Stimulated activated CD4-positive, alpha-beta T cell treated with anti-CD3 and anti-CD28 coated beads, Interleukin-1b, Interleukin-23, amount 100 ng/mL, for 1 hour (primary cell): ENCODE results near the gene PRODH2.
"Not testable (repeated sequence)": the region's sequence is repeated elsewhere in the genome, so short reads cannot be mapped to it uniquely, and the experiment has no call there.

ENCODE experiments used
- DNase-seq, 2 donors: peaks; one replicate each; pipeline ENCODE4 v3.0.0-alpha.2; 2020; ENCODE audit warnings: low read depth in 2 of 2

The PRODH2 gene

DNA sequence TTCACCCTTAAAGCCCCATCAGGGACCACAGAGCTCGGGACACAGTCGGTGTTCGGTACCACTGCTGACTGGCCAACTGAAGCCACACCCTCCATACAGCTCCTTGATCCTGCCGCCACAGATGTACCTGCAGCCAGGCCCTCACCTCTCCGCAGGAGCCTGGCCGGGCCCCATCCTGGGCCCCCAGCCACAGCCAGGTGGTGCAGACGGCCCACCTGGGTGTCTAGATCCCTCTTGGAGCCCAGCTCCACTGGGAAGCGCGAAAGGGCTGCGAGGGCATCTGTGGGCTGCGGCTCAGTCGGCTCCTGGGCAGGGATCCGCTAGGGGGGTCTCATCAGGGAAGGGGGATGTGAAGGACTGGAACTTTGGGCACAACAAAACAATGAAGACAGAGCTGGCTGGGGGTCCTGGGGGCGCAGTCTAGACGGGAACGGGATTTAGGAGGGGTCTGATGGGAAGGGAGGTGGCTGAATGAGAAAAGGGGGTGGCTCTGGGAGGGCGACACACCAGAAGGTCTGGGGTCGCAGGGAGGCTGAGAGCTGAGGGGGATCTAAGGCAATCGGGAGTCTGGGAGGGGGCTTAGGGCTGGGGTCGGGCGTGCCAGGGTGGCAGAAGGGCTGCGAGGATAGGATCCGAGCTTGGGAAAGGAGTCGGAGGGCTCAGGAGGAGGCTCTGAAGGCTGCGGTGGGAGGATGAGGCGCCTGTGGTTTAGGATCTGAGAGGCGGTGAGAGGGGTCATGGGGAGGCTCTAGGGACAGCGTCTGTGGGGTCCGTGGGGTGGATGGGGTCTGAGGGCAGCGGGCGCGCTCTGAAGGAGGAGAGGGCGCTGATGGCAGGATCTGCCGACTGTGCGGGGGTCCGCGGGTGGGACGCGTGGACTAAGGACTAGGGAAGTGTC is 15.8 kb downstream of the PRODH2 start:
- no peak for DNase-seq

DNA sequence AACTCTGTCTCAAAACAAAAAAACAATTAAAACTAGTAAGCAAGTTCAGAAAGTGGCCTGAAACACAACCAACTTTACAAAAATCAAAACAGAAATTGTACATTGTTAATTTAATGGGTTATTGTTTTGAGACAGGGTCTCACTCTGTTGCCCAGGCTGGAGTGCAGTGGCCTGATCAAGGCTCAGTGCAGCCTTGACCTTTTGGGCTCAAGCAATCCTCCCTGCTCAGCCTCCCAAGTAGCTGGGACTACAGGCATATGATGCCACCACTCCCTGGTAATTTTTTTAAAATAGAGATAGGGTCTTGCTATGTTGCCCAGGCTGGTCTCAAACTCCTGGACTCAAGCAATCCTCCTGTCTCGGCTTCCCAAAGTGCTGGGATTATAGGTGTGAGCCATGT is 17.1 kb downstream of the PRODH2 start:
- not testable (repeated sequence) for DNase-seq

DNA sequence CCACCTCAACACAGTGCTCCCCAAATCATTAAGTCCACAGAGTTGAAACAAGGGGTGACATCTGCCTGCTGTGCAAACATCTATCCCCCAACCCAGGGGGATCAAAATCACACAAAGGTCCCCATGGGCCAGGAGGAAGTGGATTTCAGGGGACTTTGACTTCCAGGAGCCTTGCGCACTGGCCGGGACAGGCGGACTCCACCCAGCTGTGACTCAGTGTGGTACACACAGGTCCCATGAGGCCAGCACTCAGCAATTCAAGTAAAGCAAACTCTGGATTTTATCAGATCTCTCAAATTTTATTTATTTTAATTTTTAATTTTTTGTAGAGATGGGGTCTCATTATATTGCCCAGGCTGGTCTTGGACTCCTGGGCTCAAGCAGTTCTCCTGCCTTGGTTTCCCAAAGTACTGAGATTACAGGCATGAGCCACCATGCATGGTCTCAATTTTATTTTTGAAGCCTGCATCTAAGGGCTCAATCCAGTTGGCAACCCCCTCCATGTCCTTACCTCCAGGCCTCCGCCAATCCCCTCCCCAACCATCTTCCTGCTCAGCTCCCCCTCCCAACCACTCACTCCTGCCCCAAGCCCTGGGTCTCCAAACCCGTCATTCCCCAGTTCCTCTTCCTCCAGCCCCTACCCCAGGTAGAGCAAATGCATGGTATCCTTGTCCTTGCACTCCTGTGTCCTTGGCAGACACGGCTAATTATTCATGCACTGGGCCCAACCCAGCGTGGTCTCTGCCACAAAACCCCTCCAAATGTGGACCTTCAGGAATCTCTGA is 19.1 kb downstream of the PRODH2 start:
- no peak for DNase-seq

DNA sequence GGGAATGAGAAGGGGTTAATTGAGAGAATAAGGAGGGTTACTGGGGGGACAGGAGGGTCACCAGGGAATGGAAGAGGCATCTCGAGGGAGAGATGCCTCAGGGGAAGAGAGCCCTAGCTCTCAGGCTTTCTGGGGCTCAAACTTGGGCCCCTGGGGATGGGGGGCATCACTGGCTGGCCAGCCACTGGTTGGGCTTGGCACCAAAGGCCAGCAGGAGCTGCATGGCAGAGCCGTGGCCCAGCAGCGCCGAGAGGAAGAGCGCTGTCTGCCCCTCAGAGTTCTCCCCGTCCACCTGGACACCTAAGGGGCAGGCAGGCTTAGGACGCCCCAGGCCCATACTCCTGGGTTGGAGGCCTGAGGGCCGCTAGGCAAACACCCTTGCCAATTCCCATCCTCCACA is 19.8 kb downstream of the PRODH2 start:
- DNase-seq: no peak

DNA sequence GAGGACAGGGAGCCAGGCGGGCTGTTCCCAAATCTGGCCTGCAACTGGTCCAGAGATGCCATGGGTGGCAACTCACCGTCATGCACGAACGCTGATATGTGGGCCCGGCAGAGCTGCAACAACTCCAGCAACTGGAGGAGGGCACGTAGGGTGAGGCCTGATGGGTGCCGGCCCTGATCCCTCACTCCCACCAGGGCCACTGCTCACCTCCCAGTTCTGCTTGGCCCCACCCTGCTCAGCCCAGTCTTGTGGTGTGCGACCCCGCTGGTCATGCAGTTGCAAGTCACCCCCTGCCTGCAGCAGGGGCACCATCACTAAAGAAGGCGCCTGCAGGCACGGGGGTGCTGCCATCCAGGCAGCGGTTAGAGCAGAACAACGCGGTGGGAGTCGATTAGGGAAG is 20.3 kb downstream of the PRODH2 start:
- DNase-seq: no peak

DNA sequence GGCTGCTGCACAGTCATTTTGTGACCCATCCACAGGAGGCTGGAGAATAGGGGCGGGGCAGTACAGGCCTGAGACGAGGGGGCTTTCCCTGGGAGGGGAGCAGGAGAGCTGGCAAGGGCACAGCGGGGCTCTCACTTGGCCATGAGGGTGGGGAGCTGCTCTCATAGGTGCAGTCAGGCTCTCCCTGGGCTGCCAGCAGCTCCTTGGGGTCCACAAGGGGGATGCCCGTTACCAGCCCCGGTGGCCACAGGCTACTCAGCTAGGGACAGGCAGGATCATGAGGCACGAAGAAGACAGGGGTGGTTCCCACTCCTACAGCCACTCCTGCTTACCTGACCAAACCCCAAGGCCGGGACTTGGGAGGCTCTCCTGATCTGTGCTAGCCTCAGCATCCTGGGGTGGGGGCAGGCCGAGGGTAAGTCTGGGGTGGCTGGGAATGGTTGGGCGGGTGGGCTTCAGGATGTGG is 20.8 kb downstream of the PRODH2 start:
- no peak for DNase-seq

DNA sequence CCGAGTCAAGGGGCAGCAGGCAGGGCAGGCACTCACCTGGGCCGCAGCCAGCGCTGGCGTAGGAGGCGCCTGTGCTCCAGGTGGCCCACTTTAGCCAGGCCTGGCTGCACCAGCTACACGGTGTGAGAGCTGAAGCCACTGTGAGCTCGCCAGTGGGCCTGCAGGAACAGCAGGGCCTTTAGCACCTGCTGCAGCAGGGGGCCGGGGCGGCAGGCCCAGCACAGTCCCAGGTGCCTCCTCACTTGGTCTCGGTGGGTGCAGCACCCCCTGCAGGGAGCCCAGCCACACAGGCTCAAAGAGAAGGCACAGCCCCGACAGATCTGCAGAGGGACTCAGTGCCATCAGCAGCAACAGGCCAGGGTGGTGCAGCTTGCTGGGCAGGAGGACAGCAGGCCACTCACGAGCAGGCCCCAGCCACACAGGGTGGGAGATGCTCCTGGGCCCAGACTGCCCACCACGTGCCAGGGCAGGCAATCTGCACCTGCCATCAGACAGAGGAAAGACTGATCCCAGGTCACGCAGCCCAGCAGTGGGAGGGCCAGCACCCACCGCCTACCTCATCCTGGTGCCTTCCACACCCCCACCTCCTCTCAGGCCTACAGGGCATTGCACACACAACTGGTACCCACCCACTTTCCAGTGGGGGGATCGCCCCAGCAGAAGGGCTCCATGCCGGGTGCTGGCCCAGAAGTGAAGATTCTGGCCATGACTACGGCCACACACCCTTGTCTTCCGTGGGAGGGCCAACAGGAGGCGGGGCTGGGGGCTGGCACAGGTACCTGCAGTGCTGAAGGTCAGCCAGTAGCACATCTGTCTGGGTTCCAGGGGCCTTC is 21.4 kb downstream of the PRODH2 start:
- DNase-seq: no peak

DNA sequence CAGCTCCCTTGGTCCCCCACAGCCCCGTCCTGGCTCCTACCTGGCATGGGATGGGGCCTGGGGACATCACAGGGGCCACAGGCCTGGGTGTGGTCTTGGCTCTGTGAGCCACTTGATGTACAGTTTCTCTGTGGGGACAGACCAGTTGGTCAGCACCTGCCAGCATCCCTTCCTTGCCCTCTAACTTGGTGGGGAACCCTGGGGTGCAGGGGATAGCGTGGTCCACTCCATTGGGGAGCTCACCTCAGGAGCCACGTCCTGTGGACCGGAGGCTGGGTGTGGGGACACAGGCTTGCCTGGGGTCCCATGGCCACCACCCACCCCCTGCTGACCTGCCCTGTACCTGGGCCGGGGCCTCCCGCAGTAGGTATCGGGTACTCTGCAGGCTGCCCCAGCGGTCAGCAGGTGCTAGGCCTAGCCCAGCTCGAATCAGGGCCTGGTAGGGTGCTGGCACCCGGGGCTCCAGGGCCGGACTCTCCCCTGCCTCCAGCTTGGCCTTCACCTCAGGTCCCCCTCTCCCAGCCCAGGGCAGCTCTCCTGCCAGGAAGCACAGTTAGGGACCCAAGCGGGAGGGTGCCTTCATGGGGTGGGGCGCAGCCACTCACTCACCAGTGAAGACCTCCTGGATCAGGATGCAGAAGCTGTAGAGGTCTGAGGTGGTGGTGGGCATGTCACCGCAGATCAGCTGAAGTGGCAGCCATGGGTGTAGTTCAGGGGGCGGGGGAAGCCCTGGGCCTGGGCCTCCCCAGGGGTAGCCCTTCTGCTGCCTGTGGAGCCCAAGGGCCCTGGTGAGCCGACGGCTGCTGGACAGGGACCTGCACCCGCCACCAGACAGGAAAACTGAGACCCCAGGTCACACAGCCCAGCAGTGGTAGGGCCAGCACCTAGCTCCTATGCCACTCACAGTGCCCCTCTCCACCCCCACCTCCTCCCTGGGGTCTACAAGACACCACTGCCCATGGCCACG is 22.4 kb downstream of the PRODH2 start:
- no peak for DNase-seq

GRCh38 chr19:35789195-35789977 is 23.3 kb downstream of the PRODH2 start:
- DNase-seq: no peak

DNA sequence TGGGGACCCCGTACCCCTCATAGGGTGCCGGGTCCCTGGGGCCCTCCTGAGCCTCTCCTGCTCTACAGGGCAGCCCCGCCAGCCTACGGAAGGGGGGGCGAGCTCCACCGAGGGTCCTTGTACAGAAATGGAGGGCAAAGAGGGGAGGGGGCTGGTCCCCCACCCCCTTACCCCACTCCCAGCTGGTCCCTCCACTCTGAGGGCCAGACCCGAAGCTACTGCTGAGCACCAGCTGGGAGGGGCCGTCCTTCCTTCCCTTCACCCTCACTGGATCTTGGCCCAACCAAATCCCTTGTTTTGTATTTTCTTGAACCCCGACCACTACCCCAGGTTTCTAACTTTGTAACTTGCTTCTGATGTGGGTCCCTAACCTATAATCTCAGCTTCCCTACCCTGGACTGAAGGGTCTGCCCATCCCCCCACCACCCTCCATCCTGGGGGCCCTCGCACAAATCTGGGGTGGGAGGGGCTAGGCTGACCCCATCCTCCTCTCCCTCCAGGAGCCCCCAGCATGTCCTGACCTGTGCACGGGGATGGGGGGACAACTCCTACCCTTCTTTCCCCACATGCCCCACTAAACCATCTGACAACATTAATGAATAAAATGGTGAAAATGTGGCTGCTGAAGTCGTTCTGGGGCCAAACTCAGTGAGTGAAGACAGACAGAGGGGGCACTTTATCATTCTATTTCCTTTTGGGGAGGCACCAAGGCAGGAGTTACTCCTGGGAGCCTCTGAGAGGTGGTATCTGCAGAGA is 24.3 kb downstream of the PRODH2 start:
- no peak for DNase-seq

- no peak for DNase-seq
Measured at GRCh38 chr19:35787227-35787799, 25.3 kb downstream of the PRODH2 start.

- DNase-seq: no peak
Measured at GRCh38 chr19:35786299-35787160, 26.1 kb downstream of the PRODH2 start.

DNA sequence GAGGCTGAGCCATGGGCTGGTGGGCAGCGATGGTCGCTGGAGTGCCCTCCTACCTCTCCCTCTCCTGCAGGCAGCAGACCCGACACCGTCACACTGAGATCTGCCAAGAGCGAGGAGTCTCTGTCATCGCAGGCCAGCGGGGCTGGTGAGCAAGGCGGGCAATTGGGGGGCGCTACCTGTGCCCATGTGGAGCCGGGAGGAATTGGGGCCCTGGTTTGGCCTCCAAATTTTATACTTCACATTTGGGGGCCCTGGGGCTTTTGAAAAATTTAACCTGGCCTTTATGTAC is 27.4 kb downstream of the PRODH2 start:
- DNase-seq: no peak

- DNase-seq: no peak
Measured at GRCh38 chr19:35784503-35785338, 27.9 kb downstream of the PRODH2 start.

- no peak for DNase-seq
Measured at GRCh38 chr19:35783469-35784434, 28.9 kb downstream of the PRODH2 start.

DNA sequence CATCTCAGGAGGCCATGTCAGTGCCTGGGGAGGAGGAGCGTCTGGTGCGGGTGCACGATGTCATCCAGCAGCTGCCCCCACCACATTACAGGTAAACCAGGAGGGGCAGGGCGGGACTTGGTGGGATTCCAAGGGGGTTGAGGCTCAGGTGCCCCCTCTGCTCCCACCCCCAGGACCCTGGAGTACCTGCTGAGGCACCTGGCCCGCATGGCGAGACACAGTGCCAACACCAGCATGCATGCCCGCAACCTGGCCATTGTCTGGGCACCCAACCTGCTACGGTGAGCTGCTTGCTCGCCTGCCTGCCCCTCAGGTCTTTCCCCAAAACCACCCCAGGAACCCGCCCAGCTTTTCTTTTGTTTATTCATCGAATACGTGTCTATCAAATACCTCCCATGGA is 30.1 kb downstream of the PRODH2 start:
- DNase-seq: no peak
